ENCODE data around the gene LTBR.

DNA sequence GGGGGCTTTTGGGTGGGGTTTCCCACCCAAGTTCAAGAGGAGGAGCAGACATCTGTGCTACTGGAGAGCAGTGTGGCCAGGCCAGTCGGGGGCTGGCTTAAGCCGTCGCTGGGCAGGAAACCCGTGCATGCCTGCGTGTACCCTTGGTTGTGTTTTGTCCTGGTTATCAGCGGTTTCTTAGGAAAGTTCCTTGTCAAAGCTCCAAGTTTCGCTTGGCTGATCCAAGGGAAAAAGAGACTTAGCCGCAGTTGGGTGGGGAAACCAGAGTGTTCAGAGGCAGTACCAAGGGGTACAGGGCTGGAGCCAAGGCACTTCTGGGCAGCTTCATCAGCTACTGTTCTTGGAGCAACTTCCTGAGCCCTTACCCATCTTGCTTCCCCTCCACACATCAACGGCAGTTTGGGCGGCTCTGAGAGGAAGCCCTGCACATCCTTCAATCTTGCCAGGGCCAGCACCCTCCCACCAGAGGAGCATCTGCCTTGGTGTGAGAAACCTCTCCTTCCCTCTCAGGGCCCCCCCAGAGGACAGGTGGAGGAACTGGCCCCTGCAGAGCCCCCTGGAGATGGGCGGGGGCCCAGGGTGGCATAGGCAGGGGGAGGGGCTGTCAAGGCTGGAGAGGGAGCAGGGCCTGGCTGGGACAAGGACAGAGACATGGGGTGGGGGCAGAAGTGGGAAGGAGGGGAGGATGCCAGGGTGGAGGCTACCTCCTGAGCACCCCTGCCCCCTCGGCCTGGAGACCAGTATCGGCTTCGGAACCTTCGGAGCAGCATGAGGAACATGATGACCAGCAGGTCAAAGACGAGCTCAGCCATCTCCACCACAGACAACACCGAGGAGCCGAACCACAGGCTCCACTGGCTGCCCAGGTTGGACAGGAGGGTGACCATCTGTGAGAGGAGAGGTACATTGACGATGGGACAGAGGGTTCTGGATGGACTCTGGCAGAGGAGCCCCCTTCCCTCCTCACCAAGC is 36.3 kb upstream of the LTBR start:
- TF ChIP-seq, protein P1, sequence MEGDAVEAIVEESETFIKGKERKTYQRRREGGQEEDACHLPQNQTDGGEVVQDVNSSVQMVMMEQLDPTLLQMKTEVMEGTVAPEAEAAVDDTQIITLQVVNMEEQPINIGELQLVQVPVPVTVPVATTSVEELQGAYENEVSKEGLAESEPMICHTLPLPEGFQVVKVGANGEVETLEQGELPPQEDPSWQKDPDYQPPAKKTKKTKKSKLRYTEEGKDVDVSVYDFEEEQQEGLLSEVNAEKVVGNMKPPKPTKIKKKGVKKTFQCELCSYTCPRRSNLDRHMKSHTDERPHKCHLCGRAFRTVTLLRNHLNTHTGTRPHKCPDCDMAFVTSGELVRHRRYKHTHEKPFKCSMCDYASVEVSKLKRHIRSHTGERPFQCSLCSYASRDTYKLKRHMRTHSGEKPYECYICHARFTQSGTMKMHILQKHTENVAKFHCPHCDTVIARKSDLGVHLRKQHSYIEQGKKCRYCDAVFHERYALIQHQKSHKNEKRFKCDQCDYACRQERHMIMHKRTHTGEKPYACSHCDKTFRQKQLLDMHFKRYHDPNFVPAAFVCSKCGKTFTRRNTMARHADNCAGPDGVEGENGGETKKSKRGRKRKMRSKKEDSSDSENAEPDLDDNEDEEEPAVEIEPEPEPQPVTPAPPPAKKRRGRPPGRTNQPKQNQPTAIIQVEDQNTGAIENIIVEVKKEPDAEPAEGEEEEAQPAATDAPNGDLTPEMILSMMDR (IDR thresholded peaks at IDR 0.05), result no peak
- TF ChIP-seq POLR2AphosphoS5 (IDR thresholded peaks at IDR 0.05) (peak; percentile 37 to 62 (median 38)), POLR2A (IDR thresholded peaks at IDR 0.05) (no peak)
